ENCODE results near the gene COL4A1.

The COL4A1 gene

DNA sequence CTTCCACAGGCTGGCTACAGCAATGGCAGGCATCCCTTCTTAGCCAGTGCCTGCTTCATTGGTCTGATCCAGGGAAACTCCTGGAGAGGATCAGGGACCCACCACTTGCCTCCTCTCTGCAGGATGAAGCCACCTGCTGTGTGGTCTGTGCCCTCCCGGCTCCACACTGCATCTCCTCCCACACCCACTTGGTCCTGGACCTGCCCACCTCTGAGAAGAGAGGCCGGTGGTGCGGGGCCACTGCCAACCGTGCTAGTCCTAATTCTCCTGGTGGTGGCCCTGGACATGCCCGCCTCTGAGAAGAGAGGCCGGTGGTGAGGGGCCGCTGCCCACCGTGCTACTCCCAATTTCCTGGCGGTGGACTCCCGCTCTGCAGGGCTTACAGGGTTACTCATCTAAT, 98.8 kb downstream of the COL4A1 start:
- Mint-ChIP-seq H3K27ac (no peak overlapping the region), H3K4me1 (ENCODE audit: low read depth) (no peaks in the 10 kb centered on the region), H3K36me3 (no peaks in the 10 kb centered on the region), H3K27me3 (no peaks in the 10 kb centered on the region), H3K4me3 (no peak overlapping the region), H3K9me3 (ENCODE audit: low read depth) (no peaks in the 10 kb centered on the region)

DNA sequence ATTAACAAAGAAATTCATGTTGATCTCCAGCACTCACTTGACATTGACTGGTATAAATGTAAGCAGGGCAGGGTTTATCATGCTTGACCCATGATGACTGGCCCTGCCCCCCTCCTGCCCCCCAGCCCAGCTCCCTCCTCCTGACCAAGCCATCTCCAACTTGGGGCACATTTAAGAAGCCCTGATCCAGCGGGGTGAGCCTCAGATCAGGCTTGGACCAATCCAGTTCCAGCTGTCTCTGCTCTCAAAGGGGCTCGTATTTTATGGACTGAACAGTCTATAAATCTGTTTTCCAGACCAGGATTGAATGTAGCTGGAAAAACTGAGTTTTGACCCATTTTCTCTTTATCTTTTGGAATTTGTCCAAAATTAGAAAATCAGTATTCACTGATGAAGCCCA, 100.0 kb downstream of the COL4A1 start:
- no peaks in the 10 kb centered on the region for H3K27me3 Mint-ChIP-seq
- no peak overlapping the region for H3K4me3 Mint-ChIP-seq
- no peaks in the 10 kb centered on the region for H3K9me3 Mint-ChIP-seq (ENCODE audit: low read depth)
- no peak overlapping the region for H3K27ac Mint-ChIP-seq
- H3K4me1 Mint-ChIP-seq (ENCODE audit: low read depth): no peaks in the 10 kb centered on the region
- H3K36me3 Mint-ChIP-seq: no peaks in the 10 kb centered on the region

DNA sequence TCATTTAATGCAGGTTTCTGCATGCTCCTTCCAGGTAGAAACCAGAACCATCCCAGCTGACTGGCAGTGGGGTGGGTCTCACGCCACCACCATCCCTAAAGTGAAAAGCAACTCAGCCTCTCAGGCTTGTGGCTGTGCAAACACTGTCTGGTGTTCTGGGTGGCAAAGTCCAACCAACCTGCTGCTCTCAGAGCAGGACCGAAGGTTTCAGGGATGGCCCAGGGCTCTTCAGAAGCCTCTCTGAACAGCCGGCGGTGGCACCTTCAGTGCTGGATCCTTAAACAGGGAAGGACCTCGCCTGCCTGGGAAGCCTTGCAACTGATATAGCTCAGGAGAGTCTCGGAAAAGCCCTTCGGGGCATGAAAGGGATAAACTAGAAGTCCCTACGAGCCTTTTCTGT, 100.8 kb downstream of the COL4A1 start:
- Mint-ChIP-seq H3K36me3 (no peaks in the 10 kb centered on the region), H3K9me3 (ENCODE audit: low read depth) (no peaks in the 10 kb centered on the region), H3K4me1 (ENCODE audit: low read depth) (no peaks in the 10 kb centered on the region), H3K27me3 (no peaks in the 10 kb centered on the region), H3K27ac (no peak overlapping the region), H3K4me3 (no peak overlapping the region)

DNA sequence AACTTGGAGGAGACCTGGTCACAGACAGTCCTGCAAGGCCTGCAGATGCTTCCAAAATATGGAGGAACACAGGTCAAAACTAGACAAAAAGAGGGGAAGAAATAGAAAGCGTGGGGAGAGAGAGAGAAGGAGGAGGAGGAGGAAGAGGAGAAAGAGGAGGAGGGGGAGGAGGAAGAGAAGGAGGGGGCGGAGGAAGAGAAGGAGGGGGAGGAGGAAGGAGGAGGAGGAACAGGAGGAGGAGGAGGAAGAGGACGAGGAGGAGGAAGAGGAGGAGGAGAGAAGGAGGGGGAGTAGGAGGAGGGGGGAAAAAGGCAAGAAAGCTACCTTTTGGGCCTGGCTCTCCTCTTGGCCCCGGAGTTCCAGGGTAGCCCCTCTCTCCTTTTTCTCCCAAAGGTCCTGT, 105.8 kb downstream of the COL4A1 start:
- H3K9me3 Mint-ChIP-seq (ENCODE audit: low read depth): no peaks in the 10 kb centered on the region
- H3K4me3 Mint-ChIP-seq: no peak overlapping the region
- H3K27me3 Mint-ChIP-seq: peaks cover 3% of the 10 kb centered on the region
- H3K4me1 Mint-ChIP-seq (ENCODE audit: low read depth): no peaks in the 10 kb centered on the region
- H3K27ac Mint-ChIP-seq: no peak overlapping the region
- no peaks in the 10 kb centered on the region for H3K36me3 Mint-ChIP-seq

DNA sequence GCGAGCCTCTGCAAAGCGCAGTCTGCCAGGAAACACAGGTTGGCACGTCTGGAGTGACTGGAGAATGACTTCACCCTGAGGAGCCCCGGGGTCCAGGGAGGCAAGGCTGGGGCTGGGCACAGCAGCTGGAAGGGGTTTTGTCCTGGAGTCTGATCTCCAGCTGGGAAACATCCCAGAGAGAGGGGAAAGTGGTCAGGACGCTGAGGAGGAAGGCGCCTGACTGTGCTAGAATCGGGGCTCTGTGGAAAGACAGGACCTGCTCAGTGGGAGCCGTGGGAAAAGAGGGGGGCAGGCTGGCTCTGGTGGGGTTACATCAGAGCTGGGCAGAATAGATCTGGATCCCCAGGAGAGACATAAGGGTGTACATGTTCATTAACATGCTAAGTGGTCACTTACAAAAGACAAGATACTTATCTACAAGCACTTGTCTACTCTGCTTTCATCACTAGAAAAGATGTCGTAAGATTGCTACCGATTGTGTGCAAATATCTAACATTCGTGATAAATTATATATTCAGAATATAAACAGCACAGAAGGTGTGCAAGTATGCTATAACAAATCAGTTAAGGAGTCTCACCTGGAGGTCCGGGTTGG, 106.6 kb downstream of the COL4A1 start:
- Mint-ChIP-seq H3K9me3 (ENCODE audit: low read depth) (no peaks in the 10 kb centered on the region), H3K4me1 (ENCODE audit: low read depth) (no peaks in the 10 kb centered on the region), H3K27ac (no peak overlapping the region)

DNA sequence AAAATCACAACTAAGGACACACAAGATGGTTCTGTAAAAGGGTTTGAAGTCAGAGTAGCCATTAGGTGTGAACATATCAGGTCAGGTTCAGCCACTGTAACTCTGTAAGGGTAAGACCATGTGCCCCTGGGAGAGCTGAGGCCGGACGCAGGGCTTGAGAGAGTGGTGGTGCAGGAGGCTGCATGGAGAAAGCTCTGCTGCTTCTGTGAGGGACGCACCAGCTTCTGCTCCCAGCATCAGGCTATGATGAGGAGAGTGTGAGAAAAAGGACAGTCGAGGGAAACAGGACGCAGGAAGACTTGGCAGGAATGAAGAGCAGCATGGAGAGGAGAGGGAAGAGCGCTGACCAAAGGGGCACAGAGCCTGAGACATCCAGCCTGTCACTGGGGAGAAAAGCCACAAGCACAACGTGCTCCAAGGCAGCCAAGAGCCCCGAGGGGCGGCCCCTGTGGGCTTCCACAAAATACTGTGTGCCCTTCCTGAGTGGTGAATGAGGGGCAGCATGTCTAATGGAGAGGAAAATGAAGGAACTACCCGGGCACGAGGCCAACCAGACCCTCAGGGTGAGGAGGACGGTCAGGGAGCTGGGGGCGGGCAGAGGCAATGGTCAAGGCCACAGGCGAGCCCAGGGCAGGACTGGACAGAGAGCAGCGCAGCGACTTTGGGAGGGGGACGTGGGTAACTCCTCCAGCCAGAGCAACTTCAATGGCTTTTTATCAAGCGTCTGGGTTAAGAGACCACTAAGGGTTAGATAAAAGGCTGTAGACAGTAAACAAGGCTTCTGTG, 107.7 kb downstream of the COL4A1 start:
- Mint-ChIP-seq H3K9me3 (ENCODE audit: low read depth) (no peaks in the 10 kb centered on the region), H3K36me3 (no peaks in the 10 kb centered on the region), H3K4me3 (no peak overlapping the region), H3K27me3 (peaks cover 8% of the 10 kb centered on the region), H3K27ac (no peak overlapping the region), H3K4me1 (ENCODE audit: low read depth) (no peaks in the 10 kb centered on the region)

More for the DNA sequence above, 106.6 kb downstream of the COL4A1 start:
- Mint-ChIP-seq H3K27me3 (peaks cover 4% of the 10 kb centered on the region), H3K4me3 (no peak overlapping the region), H3K36me3 (no peaks in the 10 kb centered on the region)

DNA sequence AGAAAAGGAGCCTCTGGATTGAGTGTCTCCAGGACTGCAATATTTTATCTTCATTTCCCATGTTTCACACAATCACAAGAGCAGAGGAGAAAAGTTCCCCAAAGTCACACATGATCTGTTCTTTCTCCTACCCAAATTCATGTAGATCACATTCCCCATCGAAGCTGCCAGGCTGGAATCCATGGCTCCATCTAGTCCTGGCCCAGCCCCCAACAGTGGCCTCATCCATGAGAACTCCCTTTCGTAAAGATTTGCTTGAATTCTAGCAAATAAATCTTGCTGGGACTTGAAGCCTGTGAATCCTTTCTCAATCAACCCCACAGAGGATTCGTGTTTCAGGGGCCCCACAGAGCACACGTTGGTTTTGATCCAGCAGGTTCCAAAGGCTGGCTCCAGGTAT, 109.5 kb downstream of the COL4A1 start:
- H3K4me1 Mint-ChIP-seq (ENCODE audit: low read depth): no peaks in the 10 kb centered on the region
- H3K36me3 Mint-ChIP-seq: no peaks in the 10 kb centered on the region
- H3K4me3 Mint-ChIP-seq: no peak overlapping the region
- no peaks in the 10 kb centered on the region for H3K9me3 Mint-ChIP-seq (ENCODE audit: low read depth)
- peaks cover 12% of the 10 kb centered on the region for H3K27me3 Mint-ChIP-seq
- H3K27ac Mint-ChIP-seq: no peak overlapping the region

DNA sequence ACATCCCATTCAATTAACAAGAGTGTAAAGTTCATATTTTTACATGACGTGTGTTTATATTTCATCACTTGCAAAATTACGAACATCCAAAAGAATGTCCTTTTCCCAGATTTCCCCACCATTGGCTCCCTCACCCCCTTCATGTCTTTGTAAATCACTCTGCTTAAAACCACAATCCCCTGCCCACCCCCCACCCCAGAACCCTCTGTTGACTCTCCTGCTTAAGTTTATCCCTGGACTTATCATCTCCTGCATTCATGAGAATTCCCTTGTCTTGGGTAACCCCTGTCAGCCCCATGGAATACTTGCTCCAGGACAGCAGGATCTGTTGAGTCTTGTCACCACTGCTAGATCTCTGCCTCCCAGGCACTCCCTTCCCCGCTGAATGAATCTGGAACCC, 109.9 kb downstream of the COL4A1 start:
- H3K9me3 Mint-ChIP-seq (ENCODE audit: low read depth): no peaks in the 10 kb centered on the region
- no peak overlapping the region for H3K27ac Mint-ChIP-seq
- no peaks in the 10 kb centered on the region for H3K4me1 Mint-ChIP-seq (ENCODE audit: low read depth)
- no peaks in the 10 kb centered on the region for H3K36me3 Mint-ChIP-seq
- H3K27me3 Mint-ChIP-seq: peaks cover 12% of the 10 kb centered on the region
- no peak overlapping the region for H3K4me3 Mint-ChIP-seq

DNA sequence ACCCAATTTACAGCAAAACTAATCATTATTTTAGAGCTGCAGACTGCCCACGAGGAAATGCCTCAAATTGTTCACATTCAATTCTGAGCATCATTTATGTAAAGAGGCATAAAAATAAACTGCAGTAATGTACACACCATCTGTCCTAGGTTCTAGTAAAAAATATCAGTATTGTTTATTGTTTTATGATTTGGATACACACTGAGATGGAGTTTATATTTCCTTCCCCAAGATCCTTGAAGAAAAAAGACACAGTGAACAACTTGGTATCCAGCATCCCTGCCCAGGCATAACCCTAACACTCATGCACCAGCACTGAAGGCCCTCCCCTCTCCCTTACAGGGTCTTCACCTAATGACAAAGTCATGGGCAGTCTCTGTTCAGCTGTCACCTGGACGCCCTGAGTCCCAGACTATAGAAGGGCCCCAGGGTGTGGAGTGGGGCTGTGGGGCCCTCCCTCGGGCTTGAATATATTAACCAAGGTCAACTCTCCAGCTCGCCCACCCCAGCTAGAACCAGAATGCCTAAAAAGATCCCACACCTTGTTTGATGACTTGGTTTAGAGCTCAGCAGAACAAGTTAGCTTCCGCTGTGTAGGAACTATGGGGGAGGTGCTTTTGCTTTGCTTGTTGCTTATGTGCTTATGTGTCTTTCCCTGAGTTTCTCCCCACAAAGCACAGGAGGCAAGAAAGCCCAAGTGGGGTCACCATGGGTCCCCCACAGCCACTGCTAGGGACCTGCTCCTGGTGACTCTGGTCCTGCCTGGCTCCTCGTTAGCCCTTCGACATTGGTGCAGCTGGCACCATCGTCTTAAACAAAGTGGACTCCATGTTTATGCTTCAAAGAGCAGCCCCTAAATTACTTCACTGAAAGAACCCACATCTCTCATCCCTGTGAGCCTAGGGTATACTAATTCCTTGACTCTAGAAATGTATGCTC, 111.1 kb downstream of the COL4A1 start:
- no peak overlapping the region for H3K27ac Mint-ChIP-seq
- no peaks in the 10 kb centered on the region for H3K36me3 Mint-ChIP-seq
- H3K27me3 Mint-ChIP-seq: peaks cover 12% of the 10 kb centered on the region
- H3K9me3 Mint-ChIP-seq (ENCODE audit: low read depth): no peaks in the 10 kb centered on the region
- H3K4me3 Mint-ChIP-seq: no peak overlapping the region
- H3K4me1 Mint-ChIP-seq (ENCODE audit: low read depth): no peaks in the 10 kb centered on the region

DNA sequence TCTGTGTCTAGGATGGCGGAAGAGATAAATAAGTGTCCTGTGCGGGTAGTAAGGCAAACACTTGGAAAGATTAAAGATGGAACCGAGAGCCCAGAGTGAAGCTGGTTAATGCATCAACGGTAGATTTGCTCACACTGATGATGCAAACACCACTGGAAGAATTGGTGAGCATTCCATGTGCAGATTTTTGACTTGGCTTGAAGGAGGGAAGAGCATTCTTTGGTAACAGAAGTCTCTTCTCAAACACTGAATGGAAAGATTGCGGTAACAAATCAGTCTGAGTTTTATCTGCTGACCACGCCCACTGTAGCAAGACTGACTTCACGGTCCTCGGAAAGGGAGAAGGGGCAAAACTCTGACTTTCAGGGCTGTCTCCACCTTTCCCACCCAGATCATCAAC, 112.5 kb downstream of the COL4A1 start:
- H3K4me3 Mint-ChIP-seq: no peak overlapping the region
- no peaks in the 10 kb centered on the region for H3K4me1 Mint-ChIP-seq (ENCODE audit: low read depth)
- H3K9me3 Mint-ChIP-seq (ENCODE audit: low read depth): no peaks in the 10 kb centered on the region
- H3K36me3 Mint-ChIP-seq: no peaks in the 10 kb centered on the region
- H3K27me3 Mint-ChIP-seq: peaks cover 12% of the 10 kb centered on the region
- no peak overlapping the region for H3K27ac Mint-ChIP-seq

DNA sequence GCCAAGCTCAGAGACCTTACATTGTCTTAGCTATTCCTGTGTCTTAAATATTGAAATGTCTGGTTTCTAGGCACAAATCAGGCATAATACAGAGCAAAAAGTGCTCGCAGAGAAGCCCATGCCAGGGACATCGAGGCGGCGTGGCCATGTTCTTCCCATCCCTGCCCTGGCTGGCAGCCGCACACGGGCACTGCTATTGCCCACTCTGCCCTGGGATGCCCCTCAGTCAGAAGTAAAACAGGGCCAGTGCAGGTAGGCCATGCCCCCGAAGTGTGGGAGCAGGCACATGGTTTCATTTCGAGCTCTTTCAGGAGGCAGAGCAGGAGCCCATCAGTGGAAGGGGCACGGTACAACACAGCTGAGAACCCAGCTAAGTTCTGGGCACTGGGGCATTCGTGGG, 113.5 kb downstream of the COL4A1 start:
- Mint-ChIP-seq H3K4me3 (no peak overlapping the region), H3K4me1 (ENCODE audit: low read depth) (no peaks in the 10 kb centered on the region)

DNA sequence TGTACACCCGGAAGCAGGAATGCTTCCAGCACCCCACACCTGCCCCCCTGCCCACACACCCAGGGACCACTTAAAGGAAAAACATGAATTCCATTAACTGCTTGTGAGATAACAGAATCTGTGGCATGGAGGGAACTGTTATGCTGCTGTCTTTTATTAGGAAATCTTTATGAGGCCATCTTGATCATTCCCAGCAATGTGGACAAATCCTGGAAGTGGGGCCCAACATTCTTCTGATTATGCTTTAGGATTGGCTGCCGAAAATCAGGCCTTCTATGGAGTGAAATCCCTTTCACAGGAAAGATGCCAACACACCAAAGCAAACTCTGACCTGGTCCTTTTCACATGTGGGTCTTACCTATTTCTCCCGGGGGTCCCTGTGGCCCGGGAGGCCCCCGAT, 114.5 kb downstream of the COL4A1 start:
- no peaks in the 10 kb centered on the region for H3K4me1 Mint-ChIP-seq (ENCODE audit: low read depth)

More for the DNA sequence above, 113.5 kb downstream of the COL4A1 start:
- no peaks in the 10 kb centered on the region for H3K36me3 Mint-ChIP-seq
- peaks cover 12% of the 10 kb centered on the region for H3K27me3 Mint-ChIP-seq
- H3K27ac Mint-ChIP-seq: no peak overlapping the region
- no peaks in the 10 kb centered on the region for H3K9me3 Mint-ChIP-seq (ENCODE audit: low read depth)

DNA sequence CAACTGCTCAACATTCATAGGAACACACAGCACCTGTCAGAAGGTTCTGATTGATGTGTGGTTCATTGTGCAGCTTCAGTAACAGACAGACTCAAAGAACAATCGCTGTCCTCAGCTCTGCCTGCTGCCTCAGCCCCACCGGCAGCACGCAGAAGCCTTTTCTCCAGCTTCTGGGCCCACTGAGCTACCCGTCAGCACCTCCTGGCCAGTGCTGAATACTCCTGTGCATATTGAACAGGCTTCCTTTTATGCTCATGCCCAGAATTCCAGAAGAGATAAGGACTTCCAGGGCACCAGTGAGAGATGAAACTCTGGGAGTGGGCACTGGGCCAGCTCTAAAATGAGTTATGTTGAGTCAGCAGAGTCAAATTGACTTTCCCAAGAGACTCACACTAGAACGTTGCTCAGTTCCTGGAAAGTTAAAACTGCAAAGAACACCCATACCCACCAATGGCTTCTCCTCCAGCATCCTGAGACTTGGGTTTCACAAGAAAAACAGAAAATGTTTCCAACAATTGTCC, 119.3 kb downstream of the COL4A1 start:
- H3K36me3 Mint-ChIP-seq: no peaks in the 10 kb centered on the region
- H3K4me3 Mint-ChIP-seq: no peak overlapping the region
- H3K27ac Mint-ChIP-seq: no peak overlapping the region
- peaks cover 3% of the 10 kb centered on the region for H3K27me3 Mint-ChIP-seq
- H3K9me3 Mint-ChIP-seq (ENCODE audit: low read depth): no peaks in the 10 kb centered on the region
- no peaks in the 10 kb centered on the region for H3K4me1 Mint-ChIP-seq (ENCODE audit: low read depth)

More for the DNA sequence above, 114.5 kb downstream of the COL4A1 start:
- no peak overlapping the region for H3K27ac Mint-ChIP-seq
- H3K4me3 Mint-ChIP-seq: no peak overlapping the region
- H3K36me3 Mint-ChIP-seq: no peaks in the 10 kb centered on the region
- peaks cover 15% of the 10 kb centered on the region for H3K27me3 Mint-ChIP-seq
- no peaks in the 10 kb centered on the region for H3K9me3 Mint-ChIP-seq (ENCODE audit: low read depth)

DNA sequence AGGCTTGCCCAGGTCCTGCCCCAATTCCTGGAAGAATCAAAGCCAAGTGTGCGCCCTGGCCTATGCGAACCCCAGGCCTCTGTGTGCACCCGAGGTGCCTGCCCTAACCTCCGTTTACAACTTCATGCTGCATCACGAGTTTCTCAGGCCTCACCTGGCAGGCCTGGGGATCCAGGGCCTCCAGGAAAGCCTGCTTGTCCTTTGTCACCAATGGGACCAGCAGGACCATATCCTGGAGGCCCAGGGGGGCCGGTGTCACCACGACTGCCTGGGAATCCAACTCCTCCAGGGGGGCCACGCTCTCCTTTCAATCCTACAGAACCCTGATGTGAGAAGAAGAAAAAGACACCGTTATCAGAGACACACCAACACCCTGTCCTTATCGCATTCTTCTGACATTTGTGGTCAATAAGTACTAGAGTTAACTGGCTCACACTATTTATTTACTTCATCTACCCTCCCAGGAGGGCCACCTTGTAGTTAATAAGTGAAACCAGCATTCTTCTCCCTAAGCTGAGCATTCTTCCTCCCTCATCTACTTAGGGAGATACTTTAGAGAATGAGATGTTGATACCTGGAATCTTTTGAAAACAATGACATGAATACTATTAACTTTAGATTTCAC, 120.6 kb downstream of the COL4A1 start:
- Mint-ChIP-seq H3K36me3 (no peaks in the 10 kb centered on the region), H3K4me3 (no peak overlapping the region), H3K27me3 (peaks cover 3% of the 10 kb centered on the region), H3K4me1 (ENCODE audit: low read depth) (no peaks in the 10 kb centered on the region), H3K9me3 (ENCODE audit: low read depth) (no peaks in the 10 kb centered on the region), H3K27ac (no peak overlapping the region)
